Transverse colon (tissue), 4 donors: ENCODE results near the gene WNT4. TPM values are rescaled to one million over a fixed set of nuclear protein-coding genes. Genes with fewer than 3 reads are reported as not detected.

Experiments
- DNase-seq: peaks from one replicate; pipeline ENCODE4 v3.0.0-alpha.2; 2019
- H3K27ac ChIP-seq, 4 donors: fragments of 200-600 bp; sonication (generic); 2 replicates each; pipeline ENCODE4 v1.5.1; 2016 to 2018; ENCODE audit warnings: inconsistent platforms in 4 of 4
- H3K27me3 ChIP-seq: fragments of 200-600 bp; sonication (generic); 2 replicates; pipeline ENCODE4 v1.5.1; 2017; ENCODE audit warnings: inconsistent platforms
- H3K36me3 ChIP-seq, 4 donors: fragments of 200-600 bp; sonication (generic); 2 replicates each; pipeline ENCODE4 v1.5.1; 2017 to 2019; ENCODE audit warnings: inconsistent platforms in 4 of 4
- H3K4me1 ChIP-seq, 4 donors: fragments of 200-600 bp; sonication (generic); 2 replicates each; pipeline ENCODE4 v1.5.1; 2017 to 2020; ENCODE audit warnings: inconsistent platforms in 4 of 4
- H3K4me3 ChIP-seq, 4 donors: fragments of 200-600 bp; sonication (generic); 1 replicate in 1 of 4; 2 replicates in 3 of 4; pipeline versions ENCODE4 v1.5.1 to v1.6.1; 2017 to 2019; ENCODE audit warnings: inconsistent platforms in 4 of 4
- H3K9me3 ChIP-seq, 2 donors: fragments of 200-600 bp; sonication (generic); 2 replicates each; pipeline ENCODE4 v1.5.1; 2017 to 2019; ENCODE audit warnings: inconsistent platforms in 2 of 2
- CTCF ChIP-seq, 5 experiments: fragments of 200-600 bp in 3 of 5; fragments of 450-650 bp in 2 of 5; sonication (generic) in 3 of 5; IDR thresholded peaks; 1 replicate in 2 of 5; 2 replicates in 3 of 5; pipeline ENCODE4 v1.5.1; 2016 to 2017; ENCODE audit warnings: antibody characterized with exemption in 5 of 5, inconsistent platforms in 3 of 5, mild to moderate bottlenecking in 2 of 5, moderate library complexity in 1 of 5
- EP300 ChIP-seq: sonication (generic); formaldehyde crosslinking; IDR thresholded peaks from one replicate; pipeline ENCODE4 v1.6.1; 2017; ENCODE audit warnings: antibody characterized with exemption, low read depth
- POLR2A ChIP-seq: fragments of 450-650 bp; IDR thresholded peaks from one replicate; pipeline ENCODE4 v1.6.1; 2016; ENCODE audit warnings: antibody characterized with exemption, mild to moderate bottlenecking, moderate library complexity
- POLR2AphosphoS5 ChIP-seq, 3 donors: sonication (generic); formaldehyde crosslinking; IDR thresholded peaks; one replicate each; pipeline ENCODE4 v1.6.1; 2016; ENCODE audit warnings: antibody characterized with exemption in 3 of 3
- WGBS, 2 donors: methylation state at CpG; one replicate each; pipeline ENCODE4 v1.1.5; 2018; ENCODE audit warnings: low coverage in 1 of 2; 5-methylcytosine and 5-hydroxymethylcytosine counted together
- in situ Hi-C, 4 donors: fragments of 200-750 bp; cut with MboI; loops; one replicate each; pipeline versions ENCODE4 v1.15.0 to v1.15.1; 2017; ENCODE audit warnings: low sequenced_read_pairs in 3 of 4, low pct_ligation_motif_present in 1 of 4, low pct_unique_long_range_greater_than_20kb in 1 of 4
- intact Hi-C: fragments of 100-400 bp; cut with DNase I; formaldehyde crosslinking; loops from one replicate; pipeline ENCODE4 v1.15.1; 2023; ENCODE audit warnings: low total_unique reads
- total RNA-seq, 4 donors: library from RNA; depleted of rRNA; stranded (reverse); fragments of >200 nt; gene quantifications; one replicate each; pipeline ENCODE4 v1.1.0, GENCODE V29; 2016

The WNT4 gene
- total RNA-seq, 4 donors from 2014 or later: 0.82 to 3.0 (median 2.1) TPM; not detected in 1

- H3K36me3 ChIP-seq: no peaks in the 10 kb centered on the region
- no peak for DNase-seq
- peak overlapping the region; percentile 24 to 61 (median 40) for H3K4me3 ChIP-seq
- 18 to 50% methylated on average over 2 to 21 of the region's 28 CpGs for WGBS, 2 donors
- H3K9me3 ChIP-seq: no peaks in the 10 kb centered on the region
- peaks cover 9 to 19% (median 16%) of the 10 kb centered on the region in 4 donors for H3K4me1 ChIP-seq
- peaks cover 58% of the 10 kb centered on the region for H3K27me3 ChIP-seq
- peak overlapping the region; percentile 4 to 63 (median 52) for H3K27ac ChIP-seq
- intact Hi-C loops: no loop called here
- TF ChIP-seq POLR2AphosphoS5 (IDR thresholded peaks at IDR 0.05) (no peak), CTCF (IDR thresholded peaks at IDR 0.05) (no peak), EP300 (no peak), POLR2A (no peak)
- in situ Hi-C loops: loop anchor here in 2 of 4 donors (25.0 kb wide), 2 partner anchors 271 to 496 kb away; partner anchors contain the start of genes C1QA (in 2 of the 2) and C1QC (in 2 of the 2)
Observed at GRCh38 chr1:22141554-22142314, 1.2 kb downstream of the WNT4 start.

- DNase-seq: no peak
- no peaks in the 10 kb centered on the region for H3K9me3 ChIP-seq
- WGBS, 2 donors: 67% methylated on average over 4 of the region's 5 CpGs; no CpG with 5 or more reads in 1 of the 2 donors
- no peak overlapping the region for H3K27ac ChIP-seq
- intact Hi-C loops (no loop called here), in situ Hi-C loops (loop anchor here in 2 of 4 donors (25.0 kb wide), 2 partner anchors 272 to 497 kb away; partner anchors contain the start of genes C1QA (in 2 of the 2) and C1QC (in 2 of the 2))
- H3K27me3 ChIP-seq: peaks cover 58% of the 10 kb centered on the region
- TF ChIP-seq POLR2A (no peak), POLR2AphosphoS5 (IDR thresholded peaks at IDR 0.05) (no peak), CTCF (IDR thresholded peaks at IDR 0.05) (no peak), EP300 (no peak)
- no peaks in the 10 kb centered on the region for H3K36me3 ChIP-seq
- H3K4me1 ChIP-seq: peaks cover 9 to 19% (median 16%) of the 10 kb centered on the region in 4 donors
- H3K4me3 ChIP-seq: no peak overlapping the region
Observed at GRCh38 chr1:22140694-22141093, 2.2 kb downstream of the WNT4 start.

GRCh38 chr1:22139817-22140216 lies 3.1 kb downstream of the WNT4 start:
- 87 to 91% methylated on average over 3 to 12 of the region's 12 CpGs for WGBS, 2 donors
- Histone ChIP-seq H3K4me1 (peaks cover 9 to 19% (median 16%) of the 10 kb centered on the region in 4 donors), H3K27me3 (peaks cover 49% of the 10 kb centered on the region), H3K9me3 (no peaks in the 10 kb centered on the region), H3K36me3 (no peaks in the 10 kb centered on the region), H3K27ac (no peak overlapping the region), H3K4me3 (no peak overlapping the region)
- in situ Hi-C loops (loop anchor here in 3 of 4 donors (10.0 to 25.0 kb wide), 4 partner anchors 145 to 497 kb away; partner anchors contain the start of genes C1QA (in 2 of the 3) and C1QC (in 2 of the 3)), intact Hi-C loops (no loop called here)
- no peak for DNase-seq
- TF ChIP-seq CTCF (IDR thresholded peaks at IDR 0.05): no peak
- TF ChIP-seq POLR2A: no peak
- no peak for TF ChIP-seq EP300
- TF ChIP-seq POLR2AphosphoS5 (IDR thresholded peaks at IDR 0.05): no peak

DNA sequence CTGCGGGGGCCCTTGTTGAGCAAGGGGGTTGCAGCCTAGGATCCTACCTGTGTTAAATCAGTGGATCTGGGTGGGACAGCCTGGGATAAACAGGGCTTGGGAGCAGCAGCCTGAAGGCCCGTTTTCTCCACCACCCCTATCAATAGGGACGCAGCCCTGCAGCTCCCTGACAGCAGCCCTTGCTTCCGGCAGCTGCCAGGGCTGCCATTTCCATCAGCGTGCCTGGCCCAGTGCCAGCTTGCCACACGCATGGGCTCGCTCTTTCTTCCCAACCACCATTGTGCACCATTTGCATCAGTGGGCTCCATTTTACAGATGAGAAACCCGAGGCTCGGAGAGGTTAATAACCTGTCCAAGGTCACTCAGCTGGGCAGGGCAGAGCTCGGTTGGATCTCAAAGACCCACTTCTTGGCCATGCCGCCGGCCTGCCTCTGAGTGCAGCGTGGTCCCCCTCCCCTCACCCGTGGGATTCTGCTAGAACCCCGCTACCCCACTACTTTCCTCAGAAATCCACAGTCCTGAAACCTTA lies 3.8 kb downstream of the WNT4 start:
- H3K36me3 ChIP-seq: no peaks in the 10 kb centered on the region
- H3K27me3 ChIP-seq: peaks cover 42% of the 10 kb centered on the region
- H3K4me1 ChIP-seq: peaks cover 9 to 19% (median 16%) of the 10 kb centered on the region in 4 donors
- DNase-seq: no peak
- in situ Hi-C loops: loop anchor here in 3 of 4 donors (10.0 to 25.0 kb wide), 4 partner anchors 146 to 498 kb away; partner anchors contain the start of genes C1QA (in 2 of the 3) and C1QC (in 2 of the 3)
- H3K9me3 ChIP-seq: no peaks in the 10 kb centered on the region
- no peak overlapping the region for H3K27ac ChIP-seq
- H3K4me3 ChIP-seq: no peak overlapping the region
- 81% methylated on average over 15 of the region's 15 CpGs; no CpG with 5 or more reads in 1 of the 2 donors for WGBS, 2 donors
- intact Hi-C loops: no loop called here
- TF ChIP-seq CTCF (IDR thresholded peaks at IDR 0.05) (no peak), EP300 (no peak), POLR2AphosphoS5 (IDR thresholded peaks at IDR 0.05) (no peak), POLR2A (no peak)
